Stomach (tissue), 9 donors: Measurements from ENCODE around the gene ABCA10. TPM values are rescaled to one million over a fixed set of nuclear protein-coding genes. Genes with fewer than 3 reads are reported as not detected.

Experiments
- DNase-seq, 2 donors: peaks; one replicate each; pipeline versions ENCODE4 v3.0.0 to v3.0.0-alpha.2; 2013 to 2019
- H3K27ac ChIP-seq, 5 donors: fragments of 200-600 bp in 4 of 5; sonication (generic) in 4 of 5; one replicate each; pipeline ENCODE4 v1.5.1; 2013 to 2019; ENCODE audit warnings: mild to moderate bottlenecking in 1 of 5, moderate library complexity in 1 of 5
- H3K27me3 ChIP-seq, 3 donors: fragments of 200-600 bp; sonication (generic); one replicate each; pipeline ENCODE4 v1.5.1; 2017 to 2019; ENCODE audit warnings: mixed run types in 1 of 3
- H3K36me3 ChIP-seq, 4 donors: fragments of 200-600 bp; sonication (generic); 1 replicate in 3 of 4; 2 replicates in 1 of 4; pipeline ENCODE4 v1.5.1; 2016 to 2019
- H3K4me1 ChIP-seq, 4 donors: fragments of 200-600 bp; sonication (generic); one replicate each; pipeline ENCODE4 v1.5.1; 2016 to 2019
- H3K4me3 ChIP-seq, 4 donors: fragments of 200-600 bp; sonication (generic) in 3 of 4; one replicate each; pipeline ENCODE4 v1.5.1; 2016 to 2019; ENCODE audit warnings: mild to moderate bottlenecking in 1 of 4
- H3K9me3 ChIP-seq, 4 donors: fragments of 200-600 bp; sonication (generic); one replicate each; pipeline ENCODE4 v1.5.1; 2016 to 2019
- EP300 ChIP-seq: sonication (generic); formaldehyde crosslinking; IDR thresholded peaks from one replicate; pipeline ENCODE4 v1.6.1; 2017; ENCODE audit warnings: antibody characterized with exemption
- POLR2A ChIP-seq, 4 donors: fragments of 450-650 bp; IDR thresholded peaks; one replicate each; pipeline ENCODE4 v1.6.1; 2016; ENCODE audit warnings: antibody characterized with exemption in 4 of 4, control low read depth in 2 of 4, mild to moderate bottlenecking in 1 of 4, moderate library complexity in 1 of 4
- POLR2AphosphoS5 ChIP-seq, 3 donors: sonication (generic); formaldehyde crosslinking; IDR thresholded peaks; one replicate each; pipeline ENCODE4 v1.6.1; 2016; ENCODE audit warnings: antibody characterized with exemption in 3 of 3
- WGBS, 5 donors: extraction: QIAGEN DNeasy Blood & Tissue Kit in 3 of 5; methylation state at CpG; one replicate each; pipeline versions ENCODE4 v1.1.5 to v1.1.7; 2013 to 2018; 5-methylcytosine and 5-hydroxymethylcytosine counted together
- intact Hi-C: fragments of 100-400 bp; cut with DNase I; formaldehyde crosslinking; loops from one replicate; pipeline ENCODE4 v1.15.1; 2023; ENCODE audit warnings: low total_unique reads
- polyA plus RNA-seq, 3 donors: library from polyadenylated mRNA; stranded (reverse); fragments of 200-250 nt; gene quantifications; one replicate each; pipeline ENCODE4 v1.2.3, GENCODE V29; 2013
- total RNA-seq, 5 donors: library from RNA; depleted of rRNA; stranded (reverse); fragments of >200 nt; gene quantifications; one replicate each; pipeline versions ENCODE4 v1.1.0 to v1.2.3, GENCODE V29; 2014 to 2016
- TF ChIP-seq, protein P1 (sequence below), 7 experiments: fragments of 450-650 bp in 4 of 7; fragments of 200-600 bp in 3 of 7; sonication (generic) in 3 of 7; IDR thresholded peaks; one replicate each; pipeline ENCODE4 v1.5.1; 2016 to 2019; ENCODE audit warnings: antibody characterized with exemption in 7 of 7, control low read depth in 2 of 7, mild to moderate bottlenecking in 1 of 7
- donor health status: healthy with polysubstance abuse.
- donor health status: Bipolar disorder and iron deficiency.
- donor health status: healthy.

ABCA10 gene
- total and polyA plus RNA-seq, 8 donors = 0.29 to 34.9 (median 5.0) TPM

GRCh38 chr17:69123626-69124025 lies 105.0 kb downstream of the ABCA10 start:
- Histone ChIP-seq H3K27ac (no peak overlapping the region), H3K9me3 (no peaks in the 10 kb centered on the region), H3K4me3 (no peak overlapping the region), H3K36me3 (peaks cover 0 to 11% (median 6%) of the 10 kb centered on the region in 4 donors), H3K4me1 (no peaks in the 10 kb centered on the region), H3K27me3 (no peaks in the 10 kb centered on the region)
- WGBS, 5 donors = 83 to 100% (median 86%) methylated on average over 1 of the region's 1 CpG
- TF ChIP-seq, protein P1, sequence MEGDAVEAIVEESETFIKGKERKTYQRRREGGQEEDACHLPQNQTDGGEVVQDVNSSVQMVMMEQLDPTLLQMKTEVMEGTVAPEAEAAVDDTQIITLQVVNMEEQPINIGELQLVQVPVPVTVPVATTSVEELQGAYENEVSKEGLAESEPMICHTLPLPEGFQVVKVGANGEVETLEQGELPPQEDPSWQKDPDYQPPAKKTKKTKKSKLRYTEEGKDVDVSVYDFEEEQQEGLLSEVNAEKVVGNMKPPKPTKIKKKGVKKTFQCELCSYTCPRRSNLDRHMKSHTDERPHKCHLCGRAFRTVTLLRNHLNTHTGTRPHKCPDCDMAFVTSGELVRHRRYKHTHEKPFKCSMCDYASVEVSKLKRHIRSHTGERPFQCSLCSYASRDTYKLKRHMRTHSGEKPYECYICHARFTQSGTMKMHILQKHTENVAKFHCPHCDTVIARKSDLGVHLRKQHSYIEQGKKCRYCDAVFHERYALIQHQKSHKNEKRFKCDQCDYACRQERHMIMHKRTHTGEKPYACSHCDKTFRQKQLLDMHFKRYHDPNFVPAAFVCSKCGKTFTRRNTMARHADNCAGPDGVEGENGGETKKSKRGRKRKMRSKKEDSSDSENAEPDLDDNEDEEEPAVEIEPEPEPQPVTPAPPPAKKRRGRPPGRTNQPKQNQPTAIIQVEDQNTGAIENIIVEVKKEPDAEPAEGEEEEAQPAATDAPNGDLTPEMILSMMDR (IDR thresholded peaks at IDR 0.05) = no peak
- TF ChIP-seq POLR2A (IDR thresholded peaks at IDR 0.05) (no peak), EP300 (no peak), POLR2AphosphoS5 (IDR thresholded peaks at IDR 0.05) (no peak)
- intact Hi-C loops = no loop called here
- no peak for DNase-seq

DNA sequence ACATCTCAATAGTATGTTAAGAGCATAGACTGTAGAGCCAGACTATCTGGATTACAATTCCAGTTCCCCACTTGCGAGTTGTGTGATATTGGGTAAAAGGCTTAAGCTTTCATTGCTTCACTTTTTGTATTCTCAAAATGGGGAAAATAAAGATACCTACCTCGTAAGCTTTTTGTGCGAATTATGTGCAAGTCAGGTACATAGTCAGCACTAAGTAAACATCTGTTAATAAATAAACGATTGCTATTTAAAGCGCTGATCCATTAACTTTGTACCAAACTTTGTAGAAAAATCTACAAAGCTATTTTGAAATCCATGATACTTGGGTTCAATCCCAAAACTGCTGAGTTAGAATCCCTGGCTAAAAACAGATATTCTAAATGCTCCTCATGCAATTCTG lies 106.6 kb downstream of the ABCA10 start:
- 94 to 97% (median 94%) methylated on average over 5 of the region's 5 CpGs for WGBS, 5 donors
- TF ChIP-seq POLR2A (IDR thresholded peaks at IDR 0.05) = no peak
- TF ChIP-seq, protein P1 (IDR thresholded peaks at IDR 0.05) = no peak
- no peak for TF ChIP-seq POLR2AphosphoS5 (IDR thresholded peaks at IDR 0.05)
- no peak for TF ChIP-seq EP300
- Histone ChIP-seq H3K4me1 (peaks cover 0 to 6% (median 0%) of the 10 kb centered on the region in 4 donors), H3K36me3 (peaks cover 0 to 11% (median 6%) of the 10 kb centered on the region in 4 donors), H3K27ac (no peak overlapping the region), H3K27me3 (no peaks in the 10 kb centered on the region), H3K4me3 (no peak overlapping the region), H3K9me3 (no peaks in the 10 kb centered on the region)
- DNase-seq = no peak
- intact Hi-C loops = no loop called here

DNA sequence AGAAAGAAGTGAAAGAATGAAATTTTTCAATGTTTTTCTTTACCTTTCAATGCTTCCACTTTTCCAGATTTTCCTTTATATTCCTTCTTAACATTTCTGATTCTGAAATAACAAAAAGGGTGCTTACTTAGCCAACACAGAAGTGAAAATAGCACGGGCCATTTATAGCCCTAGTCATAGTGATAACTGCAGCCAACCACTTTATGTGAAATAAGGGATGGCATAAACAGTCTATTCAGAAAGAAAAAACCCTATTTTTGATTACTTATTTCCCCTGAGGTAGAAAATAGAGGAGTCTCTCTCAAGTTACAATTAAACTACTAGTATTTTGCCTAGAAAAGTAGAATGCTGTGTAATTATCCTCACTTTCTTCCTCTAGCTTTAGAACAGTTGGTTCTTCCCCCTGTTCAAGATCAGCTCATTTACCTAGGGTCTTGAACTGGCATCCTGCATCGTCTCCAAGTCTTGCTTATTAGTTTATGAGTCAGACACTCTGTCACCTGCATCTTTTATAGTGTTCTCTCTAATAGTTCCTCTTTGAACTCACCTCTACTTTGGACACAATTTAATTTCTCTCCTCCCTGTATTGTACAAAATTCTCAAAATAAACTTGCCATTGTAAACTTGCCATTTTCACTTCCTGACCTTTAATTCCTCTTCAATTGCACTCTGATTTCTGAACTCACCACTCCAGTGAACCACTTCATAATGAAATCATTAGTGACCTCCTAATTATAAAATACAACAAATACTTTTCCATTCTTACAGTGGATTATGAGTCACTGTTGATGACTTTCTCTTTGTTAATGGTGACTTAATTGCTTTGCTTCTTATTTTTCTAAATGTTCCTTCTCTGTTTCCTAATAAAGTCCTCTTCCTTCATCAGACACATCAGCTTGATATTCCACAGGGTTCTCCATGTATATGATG lies 110.5 kb downstream of the ABCA10 start:
- Histone ChIP-seq H3K9me3 (no peaks in the 10 kb centered on the region), H3K36me3 (peaks cover 0 to 15% (median 4%) of the 10 kb centered on the region in 4 donors), H3K4me3 (no peak overlapping the region), H3K27me3 (no peaks in the 10 kb centered on the region), H3K4me1 (peaks cover 0 to 6% (median 0%) of the 10 kb centered on the region in 4 donors), H3K27ac (no peak overlapping the region)
- WGBS, 5 donors = 44 to 55% (median 49%) methylated on average over 2 of the region's 2 CpGs
- TF ChIP-seq POLR2A (IDR thresholded peaks at IDR 0.05) = no peak
- TF ChIP-seq, protein P1 (IDR thresholded peaks at IDR 0.05) = no peak
- TF ChIP-seq POLR2AphosphoS5 (IDR thresholded peaks at IDR 0.05) = no peak
- TF ChIP-seq EP300 = no peak
- intact Hi-C loops = no loop called here
- no peak for DNase-seq

DNA sequence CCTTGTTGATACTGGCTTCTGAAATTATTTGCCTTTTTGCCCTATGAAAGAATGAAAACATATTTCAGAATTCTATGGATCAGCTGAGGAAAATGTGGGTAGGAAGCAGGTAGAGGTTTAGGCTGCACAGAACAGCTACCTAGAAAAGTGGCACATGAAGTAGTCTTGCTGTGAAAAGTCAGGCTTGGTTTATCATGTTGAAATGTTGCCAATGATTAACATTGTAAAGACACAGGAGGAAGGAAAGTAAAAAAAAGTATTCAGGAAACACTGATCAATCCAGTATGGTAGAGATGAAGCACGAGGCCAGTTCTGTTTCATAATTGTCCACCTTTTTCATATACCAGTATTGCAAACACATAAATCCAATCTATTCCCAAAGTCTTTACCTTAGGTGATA lies 116.8 kb downstream of the ABCA10 start:
- H3K27me3 ChIP-seq = no peaks in the 10 kb centered on the region
- WGBS, 5 donors = 22 to 55% (median 32%) methylated on average over 1 of the region's 1 CpG
- H3K9me3 ChIP-seq = no peaks in the 10 kb centered on the region
- peak in 1 of 2 donors; percentile 17 for DNase-seq
- H3K36me3 ChIP-seq = peaks cover 0 to 18% (median 12%) of the 10 kb centered on the region in 4 donors
- H3K27ac ChIP-seq = no peak overlapping the region
- TF ChIP-seq, protein P1 (IDR thresholded peaks at IDR 0.05) = no peak
- TF ChIP-seq POLR2AphosphoS5 (IDR thresholded peaks at IDR 0.05) (no peak), EP300 (no peak), POLR2A (IDR thresholded peaks at IDR 0.05) (no peak)
- intact Hi-C loops = no loop called here
- peaks cover 0 to 6% (median 0%) of the 10 kb centered on the region in 4 donors for H3K4me1 ChIP-seq
- H3K4me3 ChIP-seq = no peak overlapping the region
